ENCODE data around the gene RNF150.
"Not testable (repeated sequence)": the region's sequence is repeated elsewhere in the genome, so short reads cannot be mapped to it uniquely, and the experiment has no call there.

The RNF150 gene

GRCh38 chr4:141133146-141133998, at the start of gene RNF150:
TSS of gene RNF150 (minus strand) at chr4:141133469.
- DNase-seq = peak; percentile 81

GRCh38 chr4:141180991-141181761, 47.9 kb upstream of the RNF150 start:
- DNase-seq = no peak

GRCh38 chr4:141179474-141180373, 46.5 kb upstream of the RNF150 start:
- no peak for DNase-seq

GRCh38 chr4:141177171-141177570, 43.9 kb upstream of the RNF150 start:
- DNase-seq = no peak

- no peak for DNase-seq
Measured at GRCh38 chr4:141174457-141174856, 41.2 kb upstream of the RNF150 start.

- DNase-seq = no peak
Measured at GRCh38 chr4:141170671-141171070, 37.4 kb upstream of the RNF150 start.

GRCh38 chr4:141169391-141169790, 36.1 kb upstream of the RNF150 start:
- no peak for DNase-seq

- not testable (repeated sequence) for DNase-seq
Measured at GRCh38 chr4:141165001-141165400, 31.7 kb upstream of the RNF150 start.

- no peak for DNase-seq
Measured at GRCh38 chr4:141159027-141159426, 25.8 kb upstream of the RNF150 start.

- DNase-seq = peak; percentile 2
Measured at GRCh38 chr4:141158219-141158618, 24.9 kb upstream of the RNF150 start.

- DNase-seq = no peak
Measured at GRCh38 chr4:141155586-141155985, 22.3 kb upstream of the RNF150 start.

GRCh38 chr4:141154725-141155124, 21.5 kb upstream of the RNF150 start:
- no peak for DNase-seq

- no peak for DNase-seq
Measured at GRCh38 chr4:141153751-141154510, 20.7 kb upstream of the RNF150 start.

GRCh38 chr4:141144207-141144606, 10.9 kb upstream of the RNF150 start:
- DNase-seq = no peak

GRCh38 chr4:141142423-141142822, 9.2 kb upstream of the RNF150 start:
- DNase-seq = no peak

- DNase-seq = no peak
Measured at GRCh38 chr4:141140391-141141200, 7.3 kb upstream of the RNF150 start.

GRCh38 chr4:141133999-141134995, 1.0 kb upstream of the RNF150 start:
- peak; percentile 2 for DNase-seq

GRCh38 chr4:141132709-141133145, 542 bp downstream of the RNF150 start:
- DNase-seq = no peak

- no peak for DNase-seq
Measured at GRCh38 chr4:141132072-141132708, 1.1 kb downstream of the RNF150 start.

- DNase-seq = no peak
Measured at GRCh38 chr4:141131723-141132071, 1.6 kb downstream of the RNF150 start.
